ENCODE results near the gene WDR1. TPM values are rescaled to one million over a fixed set of nuclear protein-coding genes. Genes with fewer than 3 reads are reported as not detected.

WDR1 gene
- total and polyA plus RNA-seq, 10 of the 15 experiments (the other 5 are each of a cell fraction or from before 2014, with no cell fraction given), result 28.5 to 397 (median 290) TPM

GRCh38 chr4:10085828-10086505 lies 30.6 kb downstream of the WDR1 start:
- Histone ChIP-seq H3K9me3 (replicated peaks; ENCODE audit: control insufficient read depth, insufficient read depth, low read length) (no peaks in the 10 kb centered on the region), H3K27ac (ENCODE audit: control insufficient read depth, insufficient read depth) (no peak overlapping the region), H4K20me1 (ENCODE audit: control insufficient read depth, insufficient read depth) (peaks cover 2% of the 10 kb centered on the region), H3K27me3 (replicated peaks in 1 of 2; ENCODE audit: control insufficient read depth in 2 of 2, insufficient read depth in 2 of 2, low read length in 1 of 2) (no peaks in the 10 kb centered on the region), H2AFZ (ENCODE audit: control insufficient read depth, low read depth, low read length) (no peak overlapping the region), H3K36me3 (ENCODE audit: control insufficient read depth in 2 of 2, insufficient read depth in 2 of 2, low read length in 1 of 2) (peaks cover 68 to 75% of the 10 kb centered on the region in 2 experiments), H3K79me2 (ENCODE audit: control insufficient read depth, insufficient read depth, low read length) (no peaks in the 10 kb centered on the region; the same call in none of the 2 replicates), H3K4me2 (ENCODE audit: control insufficient read depth, insufficient read depth) (no peak overlapping the region), H3K4me1 (ENCODE audit: control insufficient read depth, insufficient read depth, low read length) (no peaks in the 10 kb centered on the region), H3K4me3 (no peak overlapping the region), H3K9ac (ENCODE audit: control insufficient read depth, insufficient read depth, low read length) (no peak overlapping the region)
- CTCF ChIA-PET, result no interaction called here
- DNase-seq (ENCODE audit: low read depth, low spot score) (no peak), ATAC-seq (no peak), FAIRE-seq (no peak)
- RAD21 ChIA-PET (ENCODE audit: unreplicated experiment), result no interaction called here
- in situ Hi-C loops (cut with MboI), result no loop called here
- 95% methylated on average over 22 of the region's 23 CpGs for WGBS (ENCODE audit: insufficient coverage, insufficient replicate concordance, low lambda C conversion rate, missing lambda C conversion rate)
- intact Hi-C loops (cut with micrococcal nuclease; ENCODE audit: unreplicated experiment), result no loop called here
- BruUV-seq (replicated peaks), result no TSS peak
- POLR2A ChIA-PET, result no interaction called here
- 0 out of 2 replicates have a peak, but pooled peaks have one; percentile 27 for TF ChIP-seq POLR2A (IDR thresholded peaks at IDR 0.05; ENCODE audit: low read depth, low read length)
- TF ChIP-seq HDGF (IDR thresholded peaks at IDR 0.05), result no peak
- TF ChIP-seq CUX1 (IDR thresholded peaks at IDR 0.05; ENCODE audit: insufficient replicate concordance, low read depth, low read length), result no peak
- no peak for TF ChIP-seq RUNX3 (IDR thresholded peaks at IDR 0.05; ENCODE audit: low read length)
- no peak for TF ChIP-seq FOXM1 (IDR thresholded peaks at IDR 0.05; ENCODE audit: low read depth, low read length)
- SMC1A ChIA-PET (ENCODE audit: uncharacterized antibody, unreplicated experiment), result no interaction called here

Data from GM12878 (cell line).